Measurements from ENCODE around the gene TNNI2. TPM values are rescaled to one million over a fixed set of nuclear protein-coding genes. Genes with fewer than 3 reads are reported as not detected.

TNNI2 gene
- total RNA-seq, 1 experiment from 2014 or later, result not detected

DNA sequence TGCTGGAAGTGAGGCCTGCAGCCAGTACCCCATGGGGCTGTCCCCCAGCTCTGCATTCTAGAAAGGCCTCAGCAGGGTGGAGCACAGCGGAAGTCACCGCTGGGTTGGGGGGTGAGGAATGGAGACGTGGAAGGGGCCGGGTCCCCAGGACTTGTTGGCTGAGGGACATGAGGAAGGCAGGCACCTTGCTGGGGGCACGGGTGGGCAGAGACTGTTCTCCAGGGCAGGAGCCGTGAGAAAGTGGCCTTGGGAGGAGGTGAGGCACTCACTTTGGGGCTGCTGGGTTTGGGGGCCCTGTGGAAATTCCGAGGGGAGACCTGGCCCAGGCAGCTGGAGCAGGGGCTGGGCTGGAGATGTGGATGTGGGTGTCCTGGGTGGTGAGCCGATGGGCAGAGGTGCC lies 5.0 kb downstream of the TNNI2 start:
- no peak overlapping the region for H4K5ac ChIP-seq (ENCODE audit: insufficient read length, low read depth, low read length)
- Mint-ChIP-seq H3K27me3 (ENCODE audit: low read depth) (peaks cover 20% of the 10 kb centered on the region), H3K4me3 (no peak overlapping the region), H3K27ac (peak overlapping the region in 2 of 3 experiments; percentile 0 to 48; a peak in 1 of 7 replicates), H3K9me3 (no peaks in the 10 kb centered on the region), H3K36me3 (ENCODE audit: insufficient read depth in 1 of 3, low read depth in 3 of 3) (no peaks in the 10 kb centered on the region), H3K4me1 (peaks cover 0 to 4% of the 10 kb centered on the region in 2 experiments; a peak in 1 of 4 replicates)
- H3K4me2 ChIP-seq (ENCODE audit: insufficient read depth, insufficient read length, low read length), result no peak overlapping the region
- H3K79me2 ChIP-seq (ENCODE audit: insufficient read depth, low read length), result no peaks in the 10 kb centered on the region
- H3K79me1 ChIP-seq (ENCODE audit: insufficient read depth, low read depth, low read length, poor library complexity, severe bottlenecking), result no peaks in the 10 kb centered on the region
- no peak overlapping the region for H3K56ac ChIP-seq (ENCODE audit: insufficient read length, low read depth, low read length)
- no peak overlapping the region for H2AFZ ChIP-seq (ENCODE audit: low read length)
- H3K4me1 ChIP-seq (ENCODE audit: insufficient read depth, low read length), result no peaks in the 10 kb centered on the region
- no peak overlapping the region for H3K27ac ChIP-seq (ENCODE audit: insufficient read length, low read depth, low read length)
- H3K23me2 ChIP-seq (ENCODE audit: insufficient read length, low read depth, low read length, poor library complexity, severe bottlenecking), result no peaks in the 10 kb centered on the region
- no peak overlapping the region for H2BK15ac ChIP-seq (ENCODE audit: low read depth, low read length)
- H4K8ac ChIP-seq (replicated peaks; ENCODE audit: insufficient read length, low read depth, low read length), result no peak overlapping the region
- no peak overlapping the region for H4K91ac ChIP-seq (ENCODE audit: insufficient read length, low read depth, low read length)
- H3K4ac ChIP-seq (ENCODE audit: low read depth, low read length), result no peak overlapping the region
- no peak overlapping the region for H2BK120ac ChIP-seq (ENCODE audit: low read depth, low read length, poor library complexity, severe bottlenecking)
- H2BK12ac ChIP-seq (ENCODE audit: insufficient read length, low read depth, low read length), result no peak overlapping the region
- TF ChIP-seq, protein P1, sequence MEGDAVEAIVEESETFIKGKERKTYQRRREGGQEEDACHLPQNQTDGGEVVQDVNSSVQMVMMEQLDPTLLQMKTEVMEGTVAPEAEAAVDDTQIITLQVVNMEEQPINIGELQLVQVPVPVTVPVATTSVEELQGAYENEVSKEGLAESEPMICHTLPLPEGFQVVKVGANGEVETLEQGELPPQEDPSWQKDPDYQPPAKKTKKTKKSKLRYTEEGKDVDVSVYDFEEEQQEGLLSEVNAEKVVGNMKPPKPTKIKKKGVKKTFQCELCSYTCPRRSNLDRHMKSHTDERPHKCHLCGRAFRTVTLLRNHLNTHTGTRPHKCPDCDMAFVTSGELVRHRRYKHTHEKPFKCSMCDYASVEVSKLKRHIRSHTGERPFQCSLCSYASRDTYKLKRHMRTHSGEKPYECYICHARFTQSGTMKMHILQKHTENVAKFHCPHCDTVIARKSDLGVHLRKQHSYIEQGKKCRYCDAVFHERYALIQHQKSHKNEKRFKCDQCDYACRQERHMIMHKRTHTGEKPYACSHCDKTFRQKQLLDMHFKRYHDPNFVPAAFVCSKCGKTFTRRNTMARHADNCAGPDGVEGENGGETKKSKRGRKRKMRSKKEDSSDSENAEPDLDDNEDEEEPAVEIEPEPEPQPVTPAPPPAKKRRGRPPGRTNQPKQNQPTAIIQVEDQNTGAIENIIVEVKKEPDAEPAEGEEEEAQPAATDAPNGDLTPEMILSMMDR (conservative IDR thresholded peaks at IDR 0.05), result no peak
- H2AK5ac ChIP-seq (ENCODE audit: insufficient read length, low read length), result no peak overlapping the region
- H2BK20ac ChIP-seq (ENCODE audit: low read depth, low read length, poor library complexity, severe bottlenecking), result no peak overlapping the region
- no peaks in the 10 kb centered on the region for H3K27me3 ChIP-seq (ENCODE audit: insufficient read depth, low read length)
- no peak overlapping the region for H3K9ac ChIP-seq (ENCODE audit: extremely low read depth, insufficient read length, low read length)
- H4K20me1 ChIP-seq (ENCODE audit: control insufficient read depth, insufficient read depth, insufficient read length), result no peaks in the 10 kb centered on the region
- H3T11ph ChIP-seq (ENCODE audit: low read length), result no peak overlapping the region
- no peak overlapping the region; the same call in 1 of the 2 replicates for H3K14ac ChIP-seq (ENCODE audit: insufficient read depth, low read length)
- no CpG with 5 or more reads among the region's 8 CpGs for WGBS (ENCODE audit: extremely low coverage, insufficient read length, low lambda C conversion rate)
- H3K23ac ChIP-seq (ENCODE audit: insufficient read length, low read depth, low read length), result no peak overlapping the region
- DNase-seq, result no peak
- H3K18ac ChIP-seq (ENCODE audit: insufficient read length, low read depth, low read length), result peak overlapping the region; percentile 18
- H2BK5ac ChIP-seq (ENCODE audit: insufficient read length, low read length), result no peak overlapping the region
- H3K9me3 ChIP-seq (ENCODE audit: control insufficient read depth, low read depth, low read length), result no peaks in the 10 kb centered on the region

Measured in H9 (cell line).